Measurements from ENCODE around the gene CALU. TPM values are rescaled to one million over a fixed set of nuclear protein-coding genes. Genes with fewer than 3 reads are reported as not detected.

CALU gene
- 100 to 1,000 TPM in 2 of 6 donors, 10 to 100 TPM in 4; 25.1 to 113 (median 76.6) TPM for total RNA-seq

DNA sequence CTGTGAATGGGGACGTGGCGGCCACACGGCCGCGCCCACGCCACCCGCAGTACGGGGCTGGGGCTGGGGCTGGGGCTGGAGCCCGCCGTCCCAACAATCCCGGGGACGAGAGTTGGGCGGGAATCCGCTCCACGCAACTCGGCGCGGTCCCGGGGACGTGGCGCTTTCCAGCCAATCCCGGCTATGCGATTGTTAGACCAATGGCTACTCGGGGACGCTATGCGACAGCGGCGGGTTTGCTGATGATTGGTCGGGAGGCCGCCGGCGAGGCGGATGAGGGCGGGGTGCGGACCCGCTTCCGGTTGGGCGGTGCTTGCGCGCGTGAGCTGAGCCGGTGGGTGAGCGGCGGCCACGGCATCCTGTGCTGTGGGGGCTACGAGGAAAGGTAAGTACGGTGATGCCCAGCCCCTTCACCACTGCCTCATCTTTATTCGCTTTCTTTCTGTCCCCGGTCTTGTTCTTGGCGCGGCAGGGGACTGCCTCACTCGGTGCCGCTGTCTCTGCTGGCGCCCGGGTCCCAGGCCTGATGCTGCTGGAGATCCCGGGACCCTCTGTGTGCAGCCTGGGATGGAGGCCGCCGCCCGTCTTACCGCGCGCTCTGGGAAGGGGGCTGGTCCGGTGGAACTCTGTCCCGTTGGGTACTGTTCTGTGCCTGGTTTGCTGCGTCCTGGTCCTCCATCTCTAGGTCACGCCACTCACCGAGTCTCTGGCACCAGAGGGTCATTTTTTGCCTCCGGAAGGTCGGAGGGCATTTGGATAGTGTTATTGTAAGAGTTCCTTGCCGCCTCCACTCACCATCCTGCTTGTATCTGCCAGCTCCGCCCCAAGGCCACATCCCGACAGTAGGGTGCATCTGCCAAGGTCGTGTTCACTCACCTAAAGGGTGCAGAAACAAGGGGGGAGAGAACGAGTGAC lies at the start of gene CALU:
CALU (plus strand) TSS at position 312 of the 915 bp plus-strand sequence. CDS start 9,225 bp downstream, outside the sequence.
- H3K36me3 ChIP-seq, result no peaks in the 10 kb centered on the region
- H3K27ac ChIP-seq, result peak within 1 kb of the TSS; percentile 90 to 96 (median 90)
- TF ChIP-seq POLR2AphosphoS5 (IDR thresholded peaks at IDR 0.05) (peak; percentile 91 to 92), EP300 (IDR thresholded peaks at IDR 0.05) (peak in 1 of 4 donors; percentile 34), POLR2A (IDR thresholded peaks at IDR 0.05) (peak in 3 of 4 donors; percentile 75 to 91 (median 87))
- TF ChIP-seq, protein P1, sequence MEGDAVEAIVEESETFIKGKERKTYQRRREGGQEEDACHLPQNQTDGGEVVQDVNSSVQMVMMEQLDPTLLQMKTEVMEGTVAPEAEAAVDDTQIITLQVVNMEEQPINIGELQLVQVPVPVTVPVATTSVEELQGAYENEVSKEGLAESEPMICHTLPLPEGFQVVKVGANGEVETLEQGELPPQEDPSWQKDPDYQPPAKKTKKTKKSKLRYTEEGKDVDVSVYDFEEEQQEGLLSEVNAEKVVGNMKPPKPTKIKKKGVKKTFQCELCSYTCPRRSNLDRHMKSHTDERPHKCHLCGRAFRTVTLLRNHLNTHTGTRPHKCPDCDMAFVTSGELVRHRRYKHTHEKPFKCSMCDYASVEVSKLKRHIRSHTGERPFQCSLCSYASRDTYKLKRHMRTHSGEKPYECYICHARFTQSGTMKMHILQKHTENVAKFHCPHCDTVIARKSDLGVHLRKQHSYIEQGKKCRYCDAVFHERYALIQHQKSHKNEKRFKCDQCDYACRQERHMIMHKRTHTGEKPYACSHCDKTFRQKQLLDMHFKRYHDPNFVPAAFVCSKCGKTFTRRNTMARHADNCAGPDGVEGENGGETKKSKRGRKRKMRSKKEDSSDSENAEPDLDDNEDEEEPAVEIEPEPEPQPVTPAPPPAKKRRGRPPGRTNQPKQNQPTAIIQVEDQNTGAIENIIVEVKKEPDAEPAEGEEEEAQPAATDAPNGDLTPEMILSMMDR (IDR thresholded peaks at IDR 0.05), result no peak
- H3K4me1 ChIP-seq, result peaks cover 21 to 52% (median 30%) of the 10 kb centered on the region in 4 donors
- WGBS, 2 donors, result 1% methylated on average over 28 to 68 of the region's 74 CpGs
- H3K9me3 ChIP-seq, result no peaks in the 10 kb centered on the region
- H3K27me3 ChIP-seq, result no peaks in the 10 kb centered on the region
- H3K4me3 ChIP-seq, result peak within 1 kb of the TSS; percentile 84 to 94 (median 92)
- DNase-seq (peak; percentile 97 to 98), ATAC-seq (ENCODE audit: low FRiP score in 2 of 2) (peak; percentile 98 to 99)

DNA sequence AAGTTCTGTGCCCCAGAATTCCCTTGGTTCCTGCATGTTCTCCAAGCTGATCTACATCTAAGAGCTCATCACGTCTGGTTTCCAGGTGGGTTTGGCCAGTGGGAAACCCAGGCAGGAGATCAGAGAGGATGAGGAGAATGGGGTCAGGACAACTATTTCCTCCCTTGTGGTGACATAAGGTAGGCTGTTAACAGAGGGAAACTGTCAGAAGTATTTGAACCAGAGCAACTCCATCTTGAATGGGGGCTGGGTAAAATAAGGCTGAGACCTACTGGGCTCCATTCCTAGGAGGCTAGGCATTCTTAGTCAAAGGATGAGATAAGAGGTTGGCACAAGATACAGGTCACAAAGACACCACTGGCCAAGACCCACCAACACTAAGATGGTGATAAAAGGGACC lies 47.9 kb upstream of the CALU start:
- H3K27ac ChIP-seq, result no peak overlapping the region
- no peak overlapping the region for H3K4me3 ChIP-seq
- no peaks in the 10 kb centered on the region for H3K36me3 ChIP-seq
- WGBS, 2 donors, result 74 to 78% methylated on average over 1 of the region's 1 CpG
- no peaks in the 10 kb centered on the region for H3K4me1 ChIP-seq
- DNase-seq (no peak), ATAC-seq (ENCODE audit: low FRiP score in 2 of 2) (no peak)
- H3K9me3 ChIP-seq, result no peaks in the 10 kb centered on the region
- no peak for TF ChIP-seq POLR2AphosphoS5 (IDR thresholded peaks at IDR 0.05)
- TF ChIP-seq POLR2A (IDR thresholded peaks at IDR 0.05), result no peak
- TF ChIP-seq, protein P1 (IDR thresholded peaks at IDR 0.05), result no peak
- no peak for TF ChIP-seq EP300 (IDR thresholded peaks at IDR 0.05)
- H3K27me3 ChIP-seq, result no peaks in the 10 kb centered on the region

DNA sequence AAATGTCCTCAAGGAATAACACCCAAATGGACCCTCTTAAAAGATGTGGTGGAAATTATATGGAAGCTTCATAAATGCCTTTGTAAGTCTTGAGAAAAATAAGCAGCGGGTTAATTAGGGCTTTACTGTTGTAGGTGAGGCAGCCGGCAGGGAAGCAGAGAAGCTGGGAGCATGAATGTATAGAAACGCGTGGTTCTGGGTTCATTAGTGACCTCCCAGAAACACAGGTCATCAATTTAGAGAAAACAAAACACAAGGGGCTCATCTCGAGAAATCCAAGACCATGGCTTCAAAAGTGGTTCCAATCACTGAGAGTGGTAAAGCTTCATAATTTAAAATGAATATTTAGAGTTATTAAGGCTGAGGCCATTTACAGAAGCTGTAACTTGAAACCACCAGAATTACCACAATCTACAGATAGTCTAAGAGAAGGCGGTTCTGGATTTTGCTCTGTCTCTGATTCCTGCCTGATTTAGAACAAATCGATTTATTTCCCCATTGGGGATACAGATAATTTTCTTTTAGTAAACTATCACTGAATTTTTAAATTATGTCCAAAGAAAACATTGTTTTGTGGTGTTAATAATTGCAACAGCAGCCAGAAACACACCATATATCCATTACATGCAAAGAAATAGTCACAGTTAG lies 46.4 kb upstream of the CALU start:
- 74 to 79% methylated on average over 7 of the region's 7 CpGs for WGBS, 2 donors
- DNase-seq, result no peak
- H3K4me1 ChIP-seq, result peaks cover 0 to 9% (median 7%) of the 10 kb centered on the region in 4 donors

GRCh38 chr7:128693373-128694015 lies 45.7 kb upstream of the CALU start:
- Histone ChIP-seq H3K27ac (no peak overlapping the region), H3K9me3 (no peaks in the 10 kb centered on the region), H3K4me3 (no peak overlapping the region), H3K27me3 (peaks cover 0 to 18% (median 3%) of the 10 kb centered on the region in 4 donors), H3K4me1 (peaks cover 0 to 9% (median 7%) of the 10 kb centered on the region in 4 donors), H3K36me3 (no peaks in the 10 kb centered on the region)
- DNase-seq, result no peak
- ATAC-seq (ENCODE audit: low FRiP score in 2 of 2), result no peak
- 85 to 92% methylated on average over 17 to 19 of the region's 19 CpGs for WGBS, 2 donors
- TF ChIP-seq POLR2AphosphoS5 (IDR thresholded peaks at IDR 0.05), result no peak
- TF ChIP-seq EP300 (IDR thresholded peaks at IDR 0.05), result no peak
- TF ChIP-seq POLR2A (IDR thresholded peaks at IDR 0.05), result no peak
- TF ChIP-seq, protein P1 (IDR thresholded peaks at IDR 0.05), result no peak

More for the DNA sequence above, 46.4 kb upstream of the CALU start:
- Histone ChIP-seq H3K9me3 (no peaks in the 10 kb centered on the region), H3K4me3 (no peak overlapping the region), H3K36me3 (no peaks in the 10 kb centered on the region), H3K27ac (no peak overlapping the region), H3K27me3 (peaks cover 0 to 13% (median 3%) of the 10 kb centered on the region in 4 donors)
- TF ChIP-seq EP300 (IDR thresholded peaks at IDR 0.05), result no peak
- no peak for TF ChIP-seq POLR2A (IDR thresholded peaks at IDR 0.05)
- TF ChIP-seq, protein P1 (IDR thresholded peaks at IDR 0.05), result no peak
- no peak for TF ChIP-seq POLR2AphosphoS5 (IDR thresholded peaks at IDR 0.05)
- ATAC-seq (ENCODE audit: low FRiP score in 2 of 2), result no peak
